Measurements from ENCODE around the gene NADK. TPM values are rescaled to one million over a fixed set of nuclear protein-coding genes. Genes with fewer than 3 reads are reported as not detected.
"Not testable (repeated sequence)": the region's sequence is repeated elsewhere in the genome, so short reads cannot be mapped to it uniquely, and the experiment has no call there.

Gene NADK
- total and polyA plus RNA-seq, 12 donors: 15.2 to 40.2 (median 22.6) TPM

DNA sequence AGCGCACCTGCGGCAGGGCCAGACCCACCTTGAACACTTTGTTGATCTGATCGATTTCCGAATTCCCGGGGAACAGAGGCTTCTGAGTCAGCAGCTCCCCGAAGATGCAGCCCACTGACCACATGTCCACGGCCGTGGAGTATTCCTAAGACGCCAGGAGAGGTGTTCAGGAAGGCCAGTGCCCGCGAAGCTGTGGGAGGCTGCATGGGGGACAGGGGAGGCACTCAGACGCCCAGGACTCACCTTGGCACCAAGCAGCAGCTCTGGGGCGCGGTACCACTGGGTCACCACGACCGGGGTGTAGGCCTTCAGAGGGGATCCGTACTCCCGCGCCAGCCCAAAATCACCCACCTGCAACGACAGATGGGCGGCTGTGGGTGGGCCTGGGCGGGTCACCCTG lies 74.5 kb downstream of the NADK start:
- no peaks in the 10 kb centered on the region for H3K4me1 ChIP-seq

DNA sequence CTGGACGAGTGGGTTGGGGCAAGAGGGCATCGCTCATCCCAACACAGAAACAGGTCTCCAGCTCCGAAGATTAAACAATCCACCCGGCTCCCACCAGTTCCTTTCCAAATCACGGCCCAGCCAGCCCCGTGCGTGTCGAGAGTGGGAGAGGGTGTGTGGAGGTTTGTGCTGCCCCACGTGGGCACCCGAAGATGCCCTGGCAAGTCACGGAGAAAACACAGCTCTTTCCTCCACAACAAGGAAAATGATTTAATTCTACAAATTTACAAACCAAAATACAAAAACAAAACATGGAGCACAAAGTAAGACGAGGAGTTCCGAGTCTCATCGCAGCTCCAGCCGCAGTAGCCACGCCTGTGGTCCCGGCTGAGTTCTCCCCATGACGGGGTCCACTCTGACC lies 75.8 kb downstream of the NADK start:
- H3K4me3 ChIP-seq: not testable (repeated sequence)
- WGBS, 2 donors: 78 to 85% methylated on average over 6 to 7 of the region's 18 CpGs

More for the DNA sequence above, 74.5 kb downstream of the NADK start:
- Histone ChIP-seq H3K4me3 (no peak overlapping the region), H3K27ac (no peak overlapping the region), H3K9me3 (no peaks in the 10 kb centered on the region), H3K27me3 (no peaks in the 10 kb centered on the region), H3K36me3 (peaks cover 0 to 33% (median 12%) of the 10 kb centered on the region in 9 donors)
- intact Hi-C loops (cut with DNase I): no loop called here
- DNase-seq (no peak), ATAC-seq (no peak)
- TF ChIP-seq, protein P1, sequence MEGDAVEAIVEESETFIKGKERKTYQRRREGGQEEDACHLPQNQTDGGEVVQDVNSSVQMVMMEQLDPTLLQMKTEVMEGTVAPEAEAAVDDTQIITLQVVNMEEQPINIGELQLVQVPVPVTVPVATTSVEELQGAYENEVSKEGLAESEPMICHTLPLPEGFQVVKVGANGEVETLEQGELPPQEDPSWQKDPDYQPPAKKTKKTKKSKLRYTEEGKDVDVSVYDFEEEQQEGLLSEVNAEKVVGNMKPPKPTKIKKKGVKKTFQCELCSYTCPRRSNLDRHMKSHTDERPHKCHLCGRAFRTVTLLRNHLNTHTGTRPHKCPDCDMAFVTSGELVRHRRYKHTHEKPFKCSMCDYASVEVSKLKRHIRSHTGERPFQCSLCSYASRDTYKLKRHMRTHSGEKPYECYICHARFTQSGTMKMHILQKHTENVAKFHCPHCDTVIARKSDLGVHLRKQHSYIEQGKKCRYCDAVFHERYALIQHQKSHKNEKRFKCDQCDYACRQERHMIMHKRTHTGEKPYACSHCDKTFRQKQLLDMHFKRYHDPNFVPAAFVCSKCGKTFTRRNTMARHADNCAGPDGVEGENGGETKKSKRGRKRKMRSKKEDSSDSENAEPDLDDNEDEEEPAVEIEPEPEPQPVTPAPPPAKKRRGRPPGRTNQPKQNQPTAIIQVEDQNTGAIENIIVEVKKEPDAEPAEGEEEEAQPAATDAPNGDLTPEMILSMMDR (IDR thresholded peaks at IDR 0.05): no peak
- 95 to 97% methylated on average over 15 to 22 of the region's 22 CpGs for WGBS, 2 donors

More for the DNA sequence above, 75.8 kb downstream of the NADK start:
- DNase-seq; intact Hi-C loops (cut with DNase I); H3K27me3 ChIP-seq; ATAC-seq; H3K9me3 ChIP-seq; H3K27ac ChIP-seq; H3K4me1 ChIP-seq: not testable (repeated sequence)
- H3K36me3 ChIP-seq: peaks cover 0 to 27% (median 12%) of the 10 kb centered on the region in 9 donors

Other genes with a start within 250 kb of the NADK start
- 1 to 10 TPM; 3.2 to 6.2 (median 3.7) TPM for gene TMEM240, start 237.8 kb downstream of the NADK start, total RNA-seq
- gene TMEM240, start 237.8 kb downstream of the NADK start, polyA plus RNA-seq: 10 to 100 TPM in 1 of 2 donors, 1 to 10 TPM in 1; 3.5 to 12.1 TPM
- 100 to 1,000 TPM in 4 of 10 donors, 10 to 100 TPM in 6; 73.8 to 138 (median 77.9) TPM for gene SSU72, start 203.6 kb downstream of the NADK start, total RNA-seq
- gene SSU72, start 203.6 kb downstream of the NADK start, polyA plus RNA-seq: 100 to 1,000 TPM in 1 of 2 donors, 10 to 100 TPM in 1; 96.3 to 122 TPM
- 1 to 10 TPM in 8 of 10 donors, under 1 TPM in 2; 0.66 to 5.9 (median 2.3) TPM for gene FNDC10, start 178.3 kb downstream of the NADK start, total RNA-seq
- 1 to 10 TPM; 1.1 to 3.8 TPM for gene FNDC10, start 178.3 kb downstream of the NADK start, polyA plus RNA-seq
- gene MIB2, start 163.0 kb downstream of the NADK start, total RNA-seq: 100 to 1,000 TPM in 1 of 10 donors, 10 to 100 TPM in 9; 53.6 to 110 (median 74.7) TPM
- 100 to 1,000 TPM in 1 of 2 donors, 10 to 100 TPM in 1; 56.0 to 248 TPM for gene MIB2, start 163.0 kb downstream of the NADK start, polyA plus RNA-seq
- 10 to 100 TPM; 21.5 to 87.0 (median 63.1) TPM for gene MMP23B, start 146.3 kb downstream of the NADK start, total RNA-seq
- 100 to 1,000 TPM in 1 of 2 donors, 10 to 100 TPM in 1; 14.2 to 113 TPM for gene MMP23B, start 146.3 kb downstream of the NADK start, polyA plus RNA-seq
- gene CDK11B, start 119.5 kb downstream of the NADK start, total RNA-seq: 10 to 100 TPM; 20.9 to 30.4 (median 23.8) TPM
- gene CDK11B, start 119.5 kb downstream of the NADK start, polyA plus RNA-seq: 10 to 100 TPM; 31.4 to 34.1 TPM
- gene SLC35E2B, start 85.7 kb downstream of the NADK start, total RNA-seq: 10 to 100 TPM; 12.3 to 30.7 (median 17.0) TPM
- gene SLC35E2B, start 85.7 kb downstream of the NADK start, polyA plus RNA-seq: 10 to 100 TPM in 1 of 2 donors, 1 to 10 TPM in 1; 8.4 to 21.1 TPM
- 10 to 100 TPM; 11.6 to 26.3 (median 15.3) TPM for gene CDK11A, start 54.1 kb downstream of the NADK start, total RNA-seq
- gene CDK11A, start 54.1 kb downstream of the NADK start, polyA plus RNA-seq: 10 to 100 TPM; 13.0 to 88.3 TPM
- gene GNB1, start 112.6 kb upstream of the NADK start, total RNA-seq: 100 to 1,000 TPM; 139 to 228 (median 174) TPM
- gene GNB1, start 112.6 kb upstream of the NADK start, polyA plus RNA-seq: 100 to 1,000 TPM in 1 of 2 donors, 10 to 100 TPM in 1; 64.9 to 109 TPM
- under 1 TPM in 2 of 10 donors, not detected in 8; 0.20 TPM for gene CALML6, start 136.8 kb upstream of the NADK start, total RNA-seq
- gene CALML6, start 136.8 kb upstream of the NADK start, polyA plus RNA-seq: under 1 TPM; 0.09 to 0.88 TPM
- 1 to 10 TPM in 6 of 10 donors, under 1 TPM in 2, not detected in 2; 0.58 to 3.1 (median 1.9) TPM for gene TMEM52, start 140.8 kb upstream of the NADK start, total RNA-seq
- 10 to 100 TPM in 1 of 2 donors, 1 to 10 TPM in 1; 1.0 to 11.5 TPM for gene TMEM52, start 140.8 kb upstream of the NADK start, polyA plus RNA-seq
- not detected for gene CFAP74, start 225.3 kb upstream of the NADK start, total RNA-seq
- gene CFAP74, start 225.3 kb upstream of the NADK start, polyA plus RNA-seq: under 1 TPM in 1 of 2 donors, not detected in 1; 0.03 TPM
- gene GABRD, start 240.9 kb upstream of the NADK start, total RNA-seq: 1 to 10 TPM in 1 of 10 donors, under 1 TPM in 7, not detected in 2; 0.30 to 1.1 (median 0.44) TPM
- 1 to 10 TPM in 1 of 2 donors, under 1 TPM in 1; 0.87 to 1.0 TPM for gene GABRD, start 240.9 kb upstream of the NADK start, polyA plus RNA-seq